Measurements from ENCODE around the gene LRP3.
"Not testable (repeated sequence)": the region's sequence is repeated elsewhere in the genome, so short reads cannot be mapped to it uniquely, and the experiment has no call there.

LRP3 gene, protein sequence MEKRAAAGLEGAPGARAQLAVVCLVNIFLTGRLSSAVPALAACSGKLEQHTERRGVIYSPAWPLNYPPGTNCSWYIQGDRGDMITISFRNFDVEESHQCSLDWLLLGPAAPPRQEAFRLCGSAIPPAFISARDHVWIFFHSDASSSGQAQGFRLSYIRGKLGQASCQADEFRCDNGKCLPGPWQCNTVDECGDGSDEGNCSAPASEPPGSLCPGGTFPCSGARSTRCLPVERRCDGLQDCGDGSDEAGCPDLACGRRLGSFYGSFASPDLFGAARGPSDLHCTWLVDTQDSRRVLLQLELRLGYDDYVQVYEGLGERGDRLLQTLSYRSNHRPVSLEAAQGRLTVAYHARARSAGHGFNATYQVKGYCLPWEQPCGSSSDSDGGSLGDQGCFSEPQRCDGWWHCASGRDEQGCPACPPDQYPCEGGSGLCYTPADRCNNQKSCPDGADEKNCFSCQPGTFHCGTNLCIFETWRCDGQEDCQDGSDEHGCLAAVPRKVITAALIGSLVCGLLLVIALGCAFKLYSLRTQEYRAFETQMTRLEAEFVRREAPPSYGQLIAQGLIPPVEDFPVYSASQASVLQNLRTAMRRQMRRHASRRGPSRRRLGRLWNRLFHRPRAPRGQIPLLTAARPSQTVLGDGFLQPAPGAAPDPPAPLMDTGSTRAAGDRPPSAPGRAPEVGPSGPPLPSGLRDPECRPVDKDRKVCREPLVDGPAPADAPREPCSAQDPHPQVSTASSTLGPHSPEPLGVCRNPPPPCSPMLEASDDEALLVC

DNA sequence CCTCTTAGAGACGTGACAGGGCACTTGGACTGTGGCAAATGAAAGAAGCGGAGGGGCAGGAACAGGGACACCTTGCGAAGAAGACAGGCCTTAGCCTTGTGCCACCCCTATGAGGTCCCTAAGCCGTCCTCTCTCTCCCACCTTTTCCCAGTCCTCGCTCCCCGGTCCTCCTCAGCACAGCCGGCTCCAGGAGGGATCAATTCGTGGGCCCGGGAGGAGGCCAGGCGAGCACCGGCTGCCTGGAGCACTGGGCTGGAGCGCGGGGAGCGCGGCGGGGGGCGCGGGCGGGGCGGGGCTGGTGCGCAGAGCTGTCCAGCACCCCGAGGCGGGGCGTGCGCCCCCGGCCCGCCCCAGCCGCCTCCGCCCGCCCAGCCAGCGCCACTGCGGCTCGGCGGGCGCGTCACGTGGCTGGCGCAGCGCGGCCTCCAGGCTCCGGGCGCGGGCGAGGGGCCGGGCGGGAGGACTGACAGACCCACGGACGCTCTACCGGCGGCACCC, at the start of gene LRP3:
Gene LRP3 (plus strand): TSS at position 466 of the 498 bp plus-strand sequence. CDS start 456 bp downstream, outside the sequence.
- no peak for DNase-seq

DNA sequence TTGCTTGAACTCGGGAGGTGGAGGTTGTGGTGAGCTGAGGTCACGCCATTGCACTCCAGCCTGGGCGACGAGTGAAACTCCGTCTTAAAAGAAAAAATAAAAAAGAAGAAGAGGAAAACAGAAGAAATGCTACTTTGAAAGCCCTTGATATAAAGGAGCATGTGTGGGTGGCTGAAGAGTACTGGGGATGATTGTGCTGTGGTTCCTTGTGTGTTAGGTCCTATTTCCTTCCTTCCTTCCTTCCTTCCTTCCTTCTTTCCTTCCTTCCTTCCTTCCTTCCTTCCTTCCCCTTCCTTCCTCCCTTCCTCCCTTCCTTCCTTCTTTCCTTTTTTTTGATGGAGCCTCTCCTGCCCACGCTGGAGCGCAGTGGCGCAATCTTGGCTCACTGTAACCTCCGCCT, 47.9 kb upstream of the LRP3 start:
- no peak for DNase-seq

DNA sequence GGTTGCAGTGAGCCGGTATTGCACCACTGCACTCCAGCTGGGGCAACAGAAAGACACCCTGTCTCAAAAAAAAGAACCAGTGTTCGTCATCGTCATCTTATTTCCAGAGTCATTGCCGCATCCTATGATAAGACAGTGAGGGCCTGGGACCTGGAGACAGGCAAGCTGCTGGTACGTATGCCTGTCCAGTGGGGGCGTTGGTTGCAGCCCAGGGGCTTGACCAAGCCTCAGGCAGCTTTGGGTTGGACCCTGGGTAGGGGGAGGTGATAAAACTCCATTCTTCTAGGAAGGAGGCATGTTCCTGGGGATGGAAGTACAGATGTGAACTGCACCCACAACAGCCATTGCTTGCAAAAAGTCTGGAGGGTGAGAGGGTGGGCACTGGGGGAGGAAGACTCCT, 46.6 kb upstream of the LRP3 start:
- DNase-seq = no peak

DNA sequence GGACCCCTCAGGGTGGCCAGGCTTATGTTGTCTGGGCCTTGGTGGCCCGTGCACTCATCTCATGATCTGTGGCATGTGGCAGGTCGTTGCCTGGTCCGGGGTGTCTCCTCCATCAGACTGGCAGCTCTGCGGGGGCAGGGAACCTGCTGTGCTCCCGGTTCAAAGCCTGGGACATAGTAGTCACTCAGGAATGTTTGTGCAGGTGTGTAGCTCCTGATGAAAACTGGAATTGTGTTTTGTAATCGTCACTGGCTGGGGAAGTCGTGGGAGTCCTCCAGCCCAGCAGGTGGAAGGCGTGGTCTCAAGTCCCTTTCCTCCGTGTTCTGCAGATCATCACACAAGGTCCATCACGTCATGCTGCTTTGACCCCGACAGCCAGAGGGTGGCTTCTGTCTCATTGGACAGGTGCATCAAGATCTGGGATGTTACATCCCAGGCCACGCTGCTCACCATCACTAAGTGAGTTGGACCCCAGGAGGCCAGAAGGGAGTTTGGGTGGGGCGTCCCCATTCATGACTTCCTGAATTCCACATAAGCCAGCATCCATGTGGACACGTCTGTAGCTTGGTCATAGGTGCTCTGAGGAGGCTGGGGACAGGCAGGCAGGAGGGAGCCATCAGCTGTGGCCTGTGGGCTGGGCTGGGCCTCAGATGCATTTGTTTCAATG, 43.1 kb upstream of the LRP3 start:
- no peak for DNase-seq

DNA sequence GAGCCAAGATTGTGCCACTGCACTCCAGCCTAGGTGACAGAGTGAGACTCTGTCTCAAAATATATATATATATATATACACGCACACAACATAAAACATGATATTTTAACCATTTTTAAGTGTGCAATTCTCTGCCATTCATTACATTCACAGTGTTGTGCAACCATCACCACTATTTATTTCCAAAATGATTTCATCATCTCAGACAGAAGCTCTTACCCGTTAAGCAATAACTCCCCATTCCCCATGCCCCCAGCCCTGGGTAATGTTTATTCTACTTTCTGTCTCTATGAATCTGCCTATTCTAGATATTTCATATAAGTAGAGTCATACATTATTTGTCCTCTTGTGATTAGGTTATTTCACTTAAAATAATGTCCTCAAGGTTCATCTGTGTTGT, 42.0 kb upstream of the LRP3 start:
- no peak for DNase-seq

DNA sequence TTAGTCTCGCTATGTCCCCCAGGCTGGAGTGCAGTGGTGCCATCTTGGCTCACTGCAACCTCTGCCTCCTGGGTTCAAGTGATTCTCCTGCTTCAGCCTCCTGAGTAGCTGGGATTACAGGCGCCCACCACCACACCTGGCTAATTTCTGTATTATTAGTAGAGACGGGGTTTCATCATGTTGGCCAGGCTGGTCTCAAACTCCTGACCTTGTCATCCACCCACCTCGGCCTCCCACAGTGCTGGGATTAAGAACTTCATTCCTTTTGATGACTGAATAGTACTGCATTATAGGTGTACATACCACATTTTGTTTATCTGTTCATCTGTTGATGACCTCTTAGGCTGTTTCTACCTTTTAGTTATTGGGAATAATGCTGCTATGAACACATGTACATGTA, 41.5 kb upstream of the LRP3 start:
- DNase-seq = not testable (repeated sequence)

DNA sequence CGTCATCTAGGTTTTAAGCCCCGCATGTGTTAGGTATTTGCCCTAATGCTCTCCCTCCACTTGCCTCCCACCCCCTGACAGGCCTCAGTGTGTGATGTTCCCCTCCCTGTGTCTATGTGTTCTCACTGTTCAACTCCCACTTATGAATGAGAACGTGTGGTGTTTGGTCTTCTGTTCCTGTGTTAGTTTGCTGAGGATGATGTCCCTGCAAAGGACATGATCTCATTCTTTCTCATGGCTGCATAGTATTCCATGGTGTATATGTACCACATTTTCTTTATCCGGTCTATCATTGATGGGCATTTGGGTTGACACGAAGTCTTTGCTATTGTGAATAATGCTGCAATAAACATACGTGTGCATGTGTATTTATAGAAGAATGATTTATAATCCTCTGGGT, 39.8 kb upstream of the LRP3 start:
- not testable (repeated sequence) for DNase-seq

DNA sequence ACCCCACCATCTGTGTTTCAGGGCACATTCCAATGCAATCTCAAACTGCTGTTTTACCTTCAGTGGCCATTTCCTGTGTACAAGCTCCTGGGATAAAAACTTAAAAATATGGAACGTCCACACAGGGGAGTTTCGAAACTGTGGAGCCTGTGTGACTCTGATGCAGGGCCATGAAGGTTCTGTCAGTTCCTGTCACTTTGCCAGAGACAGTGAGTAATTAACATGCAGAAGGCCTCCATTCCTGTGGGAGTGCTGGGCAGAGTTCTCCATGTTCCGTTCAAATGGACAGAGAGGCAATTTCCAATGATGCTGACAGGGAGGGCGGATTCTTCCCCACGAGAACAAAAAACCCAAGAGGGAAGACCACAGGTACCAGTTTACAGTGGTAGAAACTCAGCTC, 37.8 kb upstream of the LRP3 start:
- DNase-seq = no peak

DNA sequence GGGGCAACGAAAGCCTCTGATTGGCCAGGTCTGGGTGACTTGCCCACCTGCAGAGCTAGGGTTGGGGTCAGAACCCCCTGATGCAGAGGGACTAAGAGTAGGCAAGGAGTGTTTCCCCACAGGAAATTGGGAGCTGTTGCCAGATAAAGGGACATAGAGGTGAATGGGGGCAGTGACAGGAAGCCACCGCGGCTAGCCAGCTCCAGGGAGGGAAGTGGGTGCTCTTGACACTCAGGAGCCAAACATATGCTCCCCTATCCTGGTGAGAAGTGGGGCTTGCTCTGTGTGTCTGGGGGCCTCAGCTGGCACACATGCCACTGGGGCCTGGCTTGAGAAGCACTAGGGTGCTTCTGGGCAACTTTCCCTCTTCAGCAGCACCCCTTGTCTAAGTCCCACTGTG, 36.2 kb upstream of the LRP3 start:
- DNase-seq = no peak

DNA sequence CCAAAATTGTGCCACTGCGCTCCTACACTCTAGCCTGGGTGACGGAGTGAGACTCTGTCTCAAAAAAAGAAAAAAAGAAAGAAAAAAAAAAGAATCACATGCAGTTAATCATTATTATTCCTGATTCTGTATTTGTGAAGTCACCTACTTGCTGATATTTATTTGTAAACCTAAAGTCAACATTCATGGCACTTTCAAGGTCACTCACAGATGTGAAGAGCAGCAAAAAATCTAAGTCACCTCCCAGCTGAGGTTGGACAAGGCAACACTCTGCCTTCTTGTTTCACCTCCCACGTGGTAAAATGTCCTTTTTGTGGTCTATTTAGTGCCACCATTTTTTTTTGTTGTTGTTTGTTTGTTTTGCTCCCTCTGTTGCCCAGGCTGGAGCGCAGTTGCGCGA, 35.8 kb upstream of the LRP3 start:
- DNase-seq = no peak

DNA sequence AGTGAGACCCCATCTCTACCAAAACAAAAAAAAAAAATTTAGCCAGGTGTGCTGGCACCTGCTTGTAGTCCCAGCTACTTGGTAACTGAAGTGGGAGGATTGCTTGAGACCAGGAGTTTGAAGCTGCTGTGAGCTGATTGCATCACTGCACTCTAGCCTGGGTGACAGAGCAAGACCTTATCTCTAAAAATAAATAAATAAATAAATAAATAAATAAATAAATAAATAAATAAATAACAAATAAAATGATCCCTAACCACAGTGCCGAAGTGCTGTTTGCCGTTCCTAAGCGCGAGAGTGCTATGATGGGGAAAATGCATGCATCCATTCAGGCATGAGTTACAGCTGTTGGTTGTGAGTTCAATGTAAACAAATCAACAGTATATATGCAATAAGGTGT, 35.0 kb upstream of the LRP3 start:
- no peak for DNase-seq

DNA sequence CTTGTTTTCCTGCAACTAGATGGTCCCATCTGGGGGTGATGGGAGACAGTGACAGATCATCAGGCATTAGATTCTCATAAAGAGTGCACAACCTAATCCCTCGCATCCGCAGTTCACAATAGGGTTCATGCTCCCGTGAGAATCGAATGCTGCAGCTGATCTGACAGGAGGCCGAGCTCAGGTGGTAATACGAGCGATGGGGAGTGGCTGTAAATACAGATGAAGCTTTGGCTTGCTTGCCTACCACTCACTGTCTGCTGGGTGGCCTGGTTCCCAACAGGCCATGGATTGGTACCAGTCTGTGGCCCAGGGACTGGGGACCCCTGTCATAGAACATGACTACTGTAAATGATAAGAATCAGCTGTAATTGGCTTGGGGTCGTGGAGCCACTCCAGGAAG, 34.2 kb upstream of the LRP3 start:
- no peak for DNase-seq

DNA sequence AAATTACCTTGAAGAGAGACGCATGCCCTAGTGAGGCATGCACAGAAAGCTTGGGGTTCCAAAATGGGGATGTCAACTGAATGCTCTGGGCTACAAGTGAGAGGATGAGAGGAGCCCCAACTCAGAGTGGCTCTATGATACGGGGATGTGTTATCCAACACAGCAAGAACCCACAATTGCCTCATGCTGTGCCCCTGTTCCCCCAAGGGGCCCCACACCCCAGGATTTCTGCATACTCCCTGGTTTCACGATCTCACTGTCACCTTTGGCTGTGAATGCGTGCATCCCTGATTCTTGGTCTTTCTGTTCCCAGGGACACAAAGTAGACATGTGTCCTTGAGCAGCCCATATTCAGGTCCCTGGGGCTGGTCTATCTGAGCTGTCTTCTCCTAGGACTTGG, 32.9 kb upstream of the LRP3 start:
- no peak for DNase-seq

DNA sequence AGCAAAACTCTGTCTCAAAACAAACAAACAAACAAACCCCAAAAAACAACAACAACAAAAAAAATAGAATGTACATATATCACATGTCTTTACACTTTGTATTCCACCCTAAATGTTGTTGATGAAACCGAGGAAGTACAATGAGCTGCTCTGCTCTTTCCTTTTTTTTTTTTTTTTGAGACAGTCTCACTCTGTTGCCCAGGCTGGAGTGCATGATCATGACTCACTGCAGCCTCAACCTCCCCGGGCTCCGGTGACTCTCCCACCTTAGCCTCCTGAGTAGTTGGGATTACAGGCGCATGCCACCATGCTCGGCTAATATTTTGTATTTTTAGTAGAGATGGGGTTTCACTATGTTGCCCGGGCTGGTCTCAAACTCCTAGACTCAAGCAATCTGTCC, 30.6 kb upstream of the LRP3 start:
- no peak for DNase-seq

DNA sequence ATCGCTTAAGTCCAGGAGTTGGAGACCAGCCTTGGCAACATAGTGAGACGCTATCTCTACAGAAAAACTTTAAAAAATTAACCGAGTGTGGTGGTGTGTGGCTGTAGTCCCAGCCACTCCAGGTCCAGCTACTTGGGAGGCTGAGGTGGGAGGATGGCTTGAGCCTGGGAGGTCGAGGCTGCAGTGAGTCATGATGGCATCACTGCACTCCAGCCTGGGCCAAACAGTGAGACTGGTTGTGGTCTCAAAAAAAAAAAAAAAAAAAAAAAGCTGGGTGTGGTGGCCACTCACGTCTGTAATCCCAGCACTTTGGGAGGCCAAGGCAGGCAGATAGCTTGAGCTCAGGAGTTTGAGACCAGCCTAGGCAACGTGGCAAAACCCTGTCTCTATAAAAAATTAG, 28.1 kb upstream of the LRP3 start:
- DNase-seq = not testable (repeated sequence)

DNA sequence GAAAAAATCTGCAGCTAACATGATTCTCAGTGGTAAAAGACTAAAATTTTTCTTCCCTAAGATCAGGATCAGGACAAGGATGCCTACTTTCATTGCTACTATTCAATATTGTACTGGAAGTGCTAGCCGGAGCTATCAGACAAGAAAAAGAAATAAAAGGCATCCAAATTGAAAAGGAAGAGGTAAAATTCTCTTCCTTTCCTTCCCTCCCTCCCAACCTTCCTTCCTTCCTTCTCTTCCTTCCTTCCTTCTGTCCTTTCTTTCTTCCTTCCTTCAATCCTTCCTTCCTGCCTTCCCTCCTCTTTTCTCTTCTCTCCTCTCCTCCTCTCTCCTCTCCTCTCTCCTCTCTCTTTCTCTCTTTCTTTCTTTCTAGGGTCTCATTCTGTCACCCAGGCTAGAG, 26.7 kb upstream of the LRP3 start:
- DNase-seq = no peak

DNA sequence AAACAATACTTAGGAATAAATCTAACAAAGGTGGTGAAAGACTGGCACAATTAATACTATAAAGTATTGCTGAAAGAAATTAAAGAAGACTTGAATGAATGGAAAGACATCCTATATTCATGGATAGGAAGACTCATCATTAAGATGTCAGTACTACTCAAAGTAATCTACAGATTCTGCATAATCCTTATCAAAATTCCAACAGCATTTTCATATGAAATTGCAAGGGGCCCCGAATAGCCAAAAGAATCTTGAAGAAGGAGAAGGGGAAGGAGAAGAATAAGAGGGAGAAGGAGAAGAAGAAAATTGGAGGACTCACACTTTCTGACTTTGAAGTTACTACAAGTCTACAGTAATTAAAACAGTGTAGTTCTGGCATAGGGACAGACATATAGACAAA, 25.6 kb upstream of the LRP3 start:
- no peak for DNase-seq

DNA sequence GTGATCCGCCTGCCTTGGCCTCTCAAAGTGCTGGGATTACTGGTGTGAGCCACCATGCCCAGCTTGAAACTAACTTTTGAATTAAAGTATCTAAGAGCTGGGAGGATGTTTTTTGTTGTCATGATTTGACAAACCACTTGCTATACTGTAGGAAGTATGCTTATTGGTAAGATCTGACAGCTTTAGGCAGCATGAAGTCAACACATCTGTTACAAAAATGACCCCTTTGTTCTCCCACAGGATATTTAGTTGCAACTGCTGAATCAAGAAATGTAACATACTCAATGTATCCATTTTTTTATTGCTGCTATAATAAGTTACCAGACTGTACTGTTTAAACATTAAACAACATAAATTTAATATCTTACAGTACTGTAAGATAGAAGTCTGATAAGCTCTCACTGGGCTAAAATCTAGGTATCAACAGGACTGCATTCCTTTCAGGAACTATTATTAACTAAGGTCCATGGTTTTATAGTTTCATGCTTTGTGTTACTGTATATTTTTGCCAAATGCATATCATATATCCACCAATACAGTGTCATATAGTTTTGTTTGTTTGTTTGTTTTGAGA, 22.8 kb upstream of the LRP3 start:
- DNase-seq = no peak

DNA sequence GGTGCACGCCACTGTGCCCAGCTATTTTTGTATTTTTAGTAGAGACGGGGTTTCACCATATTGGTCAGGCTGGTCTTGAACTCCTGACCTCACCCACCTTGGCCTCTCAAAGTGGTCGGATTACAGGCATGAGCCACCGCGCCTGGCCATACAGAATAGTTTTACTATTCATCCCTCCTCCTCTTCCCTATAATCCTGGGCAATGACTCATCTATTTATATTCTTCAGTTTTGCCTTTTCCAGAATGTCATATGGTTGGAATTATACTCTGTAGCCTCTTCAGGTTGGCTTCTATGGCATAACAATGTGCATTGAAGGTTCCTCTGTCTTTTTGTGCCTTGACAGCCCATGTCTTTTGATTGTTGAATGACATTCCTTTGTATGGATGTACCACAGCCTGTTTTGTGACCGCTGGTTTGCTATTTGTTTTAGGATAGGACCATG, 22.2 kb upstream of the LRP3 start:
- DNase-seq = no peak

DNA sequence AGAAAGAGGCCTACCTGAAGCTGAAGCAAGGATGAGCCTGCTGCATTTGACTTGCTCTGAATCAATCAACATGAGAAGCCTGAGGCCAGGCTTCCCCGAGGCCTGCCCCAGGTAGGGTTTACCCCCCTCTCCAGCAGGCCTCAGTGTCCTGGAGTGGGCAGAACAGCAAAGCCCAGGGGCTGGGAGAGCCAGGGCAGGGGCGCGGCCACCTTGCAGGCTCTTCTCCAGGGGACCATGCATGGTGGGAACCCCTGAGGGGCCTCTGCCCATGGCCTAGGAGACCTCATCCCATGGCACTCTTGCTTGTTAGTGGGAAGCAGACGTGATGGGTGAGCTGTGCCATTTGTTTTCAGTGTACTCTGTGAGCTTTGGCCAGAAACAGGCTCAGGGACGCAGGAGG, 19.9 kb upstream of the LRP3 start:
- no peak for DNase-seq

DNA sequence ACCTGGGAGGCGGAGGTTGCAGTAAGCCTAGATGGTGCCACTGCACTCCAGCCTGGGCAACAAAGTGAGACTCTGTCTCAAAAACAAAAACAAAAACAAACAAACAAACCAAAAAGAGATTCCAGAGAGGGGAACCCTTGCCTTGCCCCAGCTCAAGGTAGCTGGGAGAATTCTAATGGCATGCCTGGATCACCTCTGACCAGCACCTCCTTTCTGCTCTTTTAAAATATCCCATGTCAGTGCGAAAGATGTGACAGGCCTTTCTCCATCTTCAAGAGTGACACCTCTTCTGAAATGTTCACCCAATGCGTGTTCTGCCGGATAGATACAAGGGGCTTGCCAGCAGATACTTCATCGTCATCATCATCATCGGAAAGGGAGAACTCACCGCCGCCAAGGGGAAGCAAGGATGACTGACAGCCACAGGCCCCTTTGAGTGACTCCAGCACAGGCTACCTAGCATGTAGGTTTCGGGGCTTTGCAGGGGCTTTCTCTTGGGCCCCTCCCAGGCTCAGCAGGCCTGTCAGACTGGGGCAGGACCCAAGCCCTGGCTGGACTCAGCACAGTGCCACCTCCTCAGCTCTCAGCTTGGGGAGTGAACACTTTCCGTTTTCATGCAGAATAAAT, 18.9 kb upstream of the LRP3 start:
- no peak for DNase-seq

DNA sequence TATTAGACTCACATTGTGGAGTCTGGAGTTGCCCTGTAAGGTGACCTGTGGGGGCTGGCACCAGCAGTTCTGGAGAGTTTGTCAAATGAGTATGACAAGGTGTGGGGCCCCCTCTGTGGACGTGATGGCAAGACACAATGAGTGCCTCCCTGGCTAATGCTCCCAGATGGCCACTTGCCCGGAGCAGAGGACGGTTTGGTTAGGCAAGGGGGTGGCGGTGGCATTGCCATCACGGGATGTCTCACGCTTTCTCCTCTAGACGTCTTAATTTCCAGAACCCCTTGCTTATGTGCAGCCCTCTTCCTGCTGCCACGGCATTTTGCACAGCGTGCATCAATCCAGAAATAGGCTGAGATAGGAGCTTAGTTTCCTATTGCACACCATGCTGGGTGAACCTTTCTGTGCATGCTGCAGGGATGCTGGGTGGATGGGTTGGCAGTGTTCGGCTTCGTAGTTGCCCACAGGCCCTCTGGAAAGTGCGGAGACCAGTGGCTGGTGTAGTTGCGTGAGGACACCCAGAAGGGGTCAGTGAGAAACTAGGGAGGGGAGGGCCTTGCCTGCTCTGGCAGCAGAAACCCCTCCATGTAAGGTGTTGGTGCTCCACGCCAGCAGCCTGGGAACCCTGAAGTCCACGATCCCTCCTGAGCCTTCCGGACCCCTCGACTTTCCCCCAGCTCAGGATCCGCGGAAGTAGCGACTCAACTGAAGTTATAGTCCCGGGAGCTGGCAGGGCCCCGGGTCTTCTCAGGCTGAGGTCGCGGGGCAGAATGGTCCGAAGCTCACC, 18.1 kb upstream of the LRP3 start:
- no peak for DNase-seq

Measured in kidney glomerular epithelial cell (primary cell).